ENCODE results near the gene EPHB3. TPM values are rescaled to one million over a fixed set of nuclear protein-coding genes. Genes with fewer than 3 reads are reported as not detected.
A peak's percentile ranks its signal among the peaks of the same experiment; 100 is the strongest.

The EPHB3 gene
- total and polyA plus RNA-seq, 7 donors = 0.08 to 1.6 (median 0.63) TPM

- Histone ChIP-seq H3K27me3 (ENCODE audit: insufficient read depth in 3 of 3, low read length in 2 of 3) (no peaks in the 10 kb centered on the region), H3K9me3 (no peaks in the 10 kb centered on the region), H3K36me3 (ENCODE audit: insufficient read depth in 1 of 2, low read depth in 1 of 2) (no peaks in the 10 kb centered on the region), H3K4me3 (no peak overlapping the region), H3K27ac (no peak overlapping the region), H3K4me1 (peaks cover 2% of the 10 kb centered on the region)
- ATAC-seq (no peak), DNase-seq (no peak)
- 85 to 93% (median 92%) methylated on average over 7 of the region's 7 CpGs for WGBS, 3 donors
- intact Hi-C loops (cut with DNase I) = no loop called here
- TF ChIP-seq CTCF (IDR thresholded peaks at IDR 0.05) = no peak
Measured at GRCh38 chr3:184578218-184578617, 16.6 kb downstream of the EPHB3 start.

GRCh38 chr3:184578822-184579221 is 17.2 kb downstream of the EPHB3 start:
- intact Hi-C loops (cut with DNase I) = no loop called here

GRCh38 chr3:184579513-184579912 is 17.9 kb downstream of the EPHB3 start:
- H3K27me3 ChIP-seq (ENCODE audit: insufficient read depth in 3 of 3, low read length in 2 of 3) = no peaks in the 10 kb centered on the region
- no peak for ATAC-seq
- no peak overlapping the region for H3K4me3 ChIP-seq
- H3K27ac ChIP-seq = no peak overlapping the region
- 85 to 90% (median 87%) methylated on average over 22 of the region's 22 CpGs for WGBS, 3 donors
- H3K4me1 ChIP-seq = peaks cover 6% of the 10 kb centered on the region
- H3K9me3 ChIP-seq = no peaks in the 10 kb centered on the region
- no peaks in the 10 kb centered on the region for H3K36me3 ChIP-seq (ENCODE audit: insufficient read depth in 1 of 2, low read depth in 1 of 2)
- no peak for TF ChIP-seq CTCF (IDR thresholded peaks at IDR 0.05)
- no peak for DNase-seq
- intact Hi-C loops (cut with DNase I) = no loop called here

More at GRCh38 chr3:184578822-184579221, 17.2 kb downstream of the EPHB3 start:
- Histone ChIP-seq H3K36me3 (ENCODE audit: insufficient read depth in 1 of 2, low read depth in 1 of 2) (no peaks in the 10 kb centered on the region), H3K27me3 (ENCODE audit: insufficient read depth in 3 of 3, low read length in 2 of 3) (no peaks in the 10 kb centered on the region), H3K9me3 (no peaks in the 10 kb centered on the region), H3K4me1 (peaks cover 6% of the 10 kb centered on the region), H3K4me3 (no peak overlapping the region), H3K27ac (no peak overlapping the region)
- 65 to 74% (median 69%) methylated on average over 7 of the region's 7 CpGs for WGBS, 3 donors
- DNase-seq (no peak), ATAC-seq (no peak)
- TF ChIP-seq CTCF (IDR thresholded peaks at IDR 0.05) = no peak

- intact Hi-C loops (cut with DNase I) = no loop called here
- no peaks in the 10 kb centered on the region for H3K27me3 ChIP-seq (ENCODE audit: insufficient read depth in 3 of 3, low read length in 2 of 3)
- ATAC-seq (no peak), DNase-seq (peak in 1 of 2 donors; percentile 43)
- peaks cover 6% of the 10 kb centered on the region for H3K4me1 ChIP-seq
- no peaks in the 10 kb centered on the region for H3K9me3 ChIP-seq
- 88 to 94% (median 94%) methylated on average over 15 to 16 of the region's 16 CpGs for WGBS, 3 donors
- H3K36me3 ChIP-seq (ENCODE audit: insufficient read depth in 1 of 2, low read depth in 1 of 2) = no peaks in the 10 kb centered on the region
- H3K4me3 ChIP-seq = no peak overlapping the region
- H3K27ac ChIP-seq = no peak overlapping the region
- no peak for TF ChIP-seq CTCF (IDR thresholded peaks at IDR 0.05)
Measured at GRCh38 chr3:184580376-184580775, 18.8 kb downstream of the EPHB3 start.

GRCh38 chr3:184581331-184581855 is 19.8 kb downstream of the EPHB3 start:
- DNase-seq = peak in 1 of 2 donors; percentile 45
- TF ChIP-seq CTCF (IDR thresholded peaks at IDR 0.05) = no peak
- no peak overlapping the region for H3K4me3 ChIP-seq
- intact Hi-C loops (cut with DNase I) = no loop called here
- no peak overlapping the region for H3K27ac ChIP-seq
- no peak for ATAC-seq
- WGBS, 3 donors = 63 to 79% (median 73%) methylated on average over 15 of the region's 15 CpGs
- no peaks in the 10 kb centered on the region for H3K36me3 ChIP-seq (ENCODE audit: insufficient read depth in 1 of 2, low read depth in 1 of 2)
- peaks cover 6% of the 10 kb centered on the region for H3K4me1 ChIP-seq
- no peaks in the 10 kb centered on the region for H3K9me3 ChIP-seq
- H3K27me3 ChIP-seq (ENCODE audit: insufficient read depth in 3 of 3, low read length in 2 of 3) = no peaks in the 10 kb centered on the region
